H1 (cell line): ENCODE results near the gene RRP1B. TPM values are rescaled to one million over a fixed set of nuclear protein-coding genes. Genes with fewer than 3 reads are reported as not detected.

Experiments used
- CTCF ChIA-PET: fragments of 300-600 bp; sonication (Branson Sonifier 250); formaldehyde crosslinking; loops from one replicate; lab custom pipeline; 2021; ENCODE audit not compliant: partially characterized antibody; lab: Charles Lee
- POLR2A ChIA-PET: fragments of 300-600 bp; sonication (Branson Sonifier 250); formaldehyde crosslinking; loops from one replicate; lab custom pipeline; 2021; ENCODE audit warnings: inconsistent platforms; ENCODE audit not compliant: partially characterized antibody; lab: Charles Lee
- DNase-seq, 2 experiments: peaks; one replicate each; pipeline versions ENCODE4 v3.0.0 to v3.0.0-alpha.2; 2010 to 2022; ENCODE audit warnings: low spot score in 2 of 2, low read depth in 1 of 2, mixed read lengths in 1 of 2
- FAIRE-seq: peaks from 2 replicates; lab custom pipeline; 2011; peaks lifted over from hg19 to GRCh38; lab: Jason Lieb, UNC
- H2AFZ ChIP-seq: 2 replicates; pipeline ENCODE4 v1.8.1; 2012; ENCODE audit warnings: low read length, inconsistent platforms
- H2AK5ac ChIP-seq: 2 replicates; pipeline ENCODE4 v1.6.1; 2013; ENCODE audit warnings: low read depth, low read length
- H2BK120ac ChIP-seq: replicated peaks from 2 replicates; pipeline ENCODE3; 2013; ENCODE audit warnings: low read depth, low read length, inconsistent platforms
- H2BK12ac ChIP-seq: 2 replicates; pipeline ENCODE4 v1.6.1; 2013; ENCODE audit warnings: low read depth, low read length
- H2BK15ac ChIP-seq: 2 replicates; pipeline ENCODE4 v1.6.1; 2013; ENCODE audit warnings: low read length
- H2BK20ac ChIP-seq: 2 replicates; pipeline ENCODE4 v1.6.1; 2013; ENCODE audit warnings: low read length
- H2BK5ac ChIP-seq: 2 replicates; pipeline ENCODE4 v1.6.1; 2013; ENCODE audit warnings: low read depth, low read length
- H3K14ac ChIP-seq: 2 replicates; pipeline ENCODE4 v1.6.1; 2013; ENCODE audit warnings: inconsistent platforms; ENCODE audit not compliant: insufficient read length
- H3K18ac ChIP-seq: 2 replicates; pipeline ENCODE4 v1.6.1; 2013; ENCODE audit warnings: low read length; ENCODE audit errors: extremely low read depth
- H3K23ac ChIP-seq: 2 replicates; pipeline ENCODE4 v1.6.1; 2013; ENCODE audit warnings: inconsistent platforms; ENCODE audit not compliant: insufficient read length
- H3K23me2 ChIP-seq: 2 replicates; pipeline ENCODE4 v1.6.1; 2013; ENCODE audit warnings: low read depth, low read length
- H3K27ac ChIP-seq: 2 replicates; pipeline ENCODE4 v1.6.1; 2011; ENCODE audit warnings: low read depth, low read length, inconsistent platforms
- H3K27me3 ChIP-seq, 4 experiments: replicated peaks in 1 of 4; 1 replicate in 1 of 4; 2 replicates in 3 of 4; pipeline versions ENCODE4 v1.6.1 to v1.8.1; 2011 to 2013; ENCODE audit warnings: low read length in 3 of 4, mild to moderate bottlenecking in 3 of 4, inconsistent platforms in 2 of 4, mixed read lengths in 2 of 4, moderate library complexity in 1 of 4; ENCODE audit not compliant: control insufficient read depth in 3 of 4, insufficient read depth in 3 of 4; ENCODE audit errors: extremely low read depth in 1 of 4
- H3K36me3 ChIP-seq, 4 experiments: 2 replicates each; pipeline versions ENCODE4 v1.6.1 to v1.8.1; 2011 to 2013; ENCODE audit warnings: mild to moderate bottlenecking in 4 of 4, low read length in 3 of 4, moderate library complexity in 2 of 4, control low read depth in 1 of 4, inconsistent platforms in 1 of 4; ENCODE audit not compliant: insufficient read depth in 4 of 4, control insufficient read depth in 2 of 4
- H3K4ac ChIP-seq: replicated peaks from 2 replicates; pipeline ENCODE3; 2013; ENCODE audit warnings: low read length, low read depth, mixed read lengths, inconsistent platforms; ENCODE audit not compliant: insufficient read length
- H3K4me1 ChIP-seq, 4 experiments: replicated peaks in 1 of 4; 1 replicate in 1 of 4; 2 replicates in 3 of 4; pipeline versions ENCODE4 v1.6.1 to v1.8.1; 2011 to 2013; ENCODE audit warnings: low read length in 3 of 4, inconsistent platforms in 2 of 4, mixed read lengths in 1 of 4; ENCODE audit not compliant: insufficient read depth in 4 of 4, control insufficient read depth in 3 of 4
- H3K4me2 ChIP-seq, 2 experiments: 2 replicates each; pipeline versions ENCODE4 v1.6.1 to v1.8.1; 2011 to 2013; ENCODE audit warnings: low read depth in 2 of 2, low read length in 2 of 2, control low read depth in 1 of 2, inconsistent platforms in 1 of 2, mild to moderate bottlenecking in 1 of 2; ENCODE audit not compliant: insufficient read depth in 1 of 2
- H3K4me3 ChIP-seq, 4 experiments: fragments of 200-600, 300-600 bp in 1 of 4; sonication (generic), shearing (Covaris generic), sonication (Bioruptor Twin) in 1 of 4; 2 replicates each; pipeline versions ENCODE4 v1.5.1 to v1.8.1; 2011 to 2016; ENCODE audit warnings: low read length in 4 of 4, low read depth in 3 of 4, control low read depth in 2 of 4, inconsistent platforms in 2 of 4, mild to moderate bottlenecking in 2 of 4, mixed read lengths in 1 of 4, moderate library complexity in 1 of 4; ENCODE audit not compliant: insufficient read depth in 2 of 4; ENCODE audit errors: extremely low read depth in 1 of 4
- H3K56ac ChIP-seq: replicated peaks from 2 replicates; pipeline ENCODE3; 2013; ENCODE audit warnings: low read depth, mild to moderate bottlenecking, mixed read lengths, low read length, inconsistent platforms; ENCODE audit not compliant: insufficient read length
- H3K79me1 ChIP-seq: 2 replicates; pipeline ENCODE4 v1.6.1; 2013; ENCODE audit warnings: low read depth, low read length, control low read depth
- H3K79me2 ChIP-seq, 2 experiments: 2 replicates each; pipeline versions ENCODE4 v1.6.1 to v1.8.1; 2012 to 2013; ENCODE audit warnings: low read length in 2 of 2, mild to moderate bottlenecking in 2 of 2, inconsistent platforms in 1 of 2; ENCODE audit not compliant: insufficient read depth in 2 of 2, control insufficient read depth in 1 of 2
- H3K9ac ChIP-seq, 4 experiments: replicated peaks in 1 of 4; 1 replicate in 1 of 4; 2 replicates in 3 of 4; pipeline versions ENCODE4 v1.6.1 to v1.8.1; 2011 to 2013; ENCODE audit warnings: low read depth in 3 of 4, low read length in 3 of 4, control low read depth in 2 of 4, mild to moderate bottlenecking in 2 of 4, moderate library complexity in 2 of 4, inconsistent platforms in 1 of 4; ENCODE audit errors: extremely low read depth in 1 of 4
- H3K9me3 ChIP-seq, 2 experiments: 2 replicates each; pipeline versions ENCODE4 v1.6.1 to v1.8.1; 2012 to 2013; ENCODE audit warnings: mild to moderate bottlenecking in 2 of 2, moderate library complexity in 2 of 2, control low read depth in 1 of 2, inconsistent platforms in 1 of 2, low read depth in 1 of 2, low read length in 1 of 2, mixed read lengths in 1 of 2; ENCODE audit not compliant: insufficient read depth in 2 of 2
- H4K20me1 ChIP-seq, 2 experiments: replicated peaks in 1 of 2; 2 replicates each; pipeline versions ENCODE3 to v1.8.1; 2011 to 2013; ENCODE audit warnings: inconsistent platforms in 2 of 2, low read length in 2 of 2, mild to moderate bottlenecking in 1 of 2; ENCODE audit not compliant: insufficient read depth in 2 of 2, control insufficient read depth in 1 of 2
- H4K5ac ChIP-seq: 2 replicates; pipeline ENCODE4 v1.6.1; 2013; ENCODE audit warnings: low read length, low read depth, mixed read lengths, inconsistent platforms; ENCODE audit not compliant: insufficient read length
- H4K8ac ChIP-seq: 2 replicates; pipeline ENCODE4 v1.8.0; 2013; ENCODE audit warnings: mild to moderate bottlenecking, moderate library complexity, low read length, inconsistent platforms; ENCODE audit not compliant: insufficient read depth; ENCODE audit errors: extremely low read depth
- H4K91ac ChIP-seq: replicated peaks from 2 replicates; pipeline ENCODE3; 2013; ENCODE audit warnings: low read length, mixed read lengths, inconsistent platforms; ENCODE audit not compliant: insufficient read length
- ATF2 ChIP-seq: IDR thresholded peaks from 2 replicates; pipeline ENCODE4 v1.6.1; 2012; ENCODE audit warnings: low read length, inconsistent platforms
- CHD1 ChIP-seq: IDR thresholded peaks from 2 replicates; pipeline ENCODE4 v1.6.1; 2012; ENCODE audit warnings: low read depth, low read length, improper control_type of control experiment
- EGR1 ChIP-seq: IDR thresholded peaks from 2 replicates; pipeline ENCODE4 v1.6.1; 2011; ENCODE audit warnings: low read depth, low read length, borderline replicate concordance
- GABPA ChIP-seq: IDR thresholded peaks from 2 replicates; pipeline ENCODE4 v1.6.1; 2011; ENCODE audit warnings: mild to moderate bottlenecking, low read length, moderate library complexity, borderline replicate concordance; ENCODE audit not compliant: insufficient read depth
- KDM4A ChIP-seq: IDR thresholded peaks from one replicate; pipeline ENCODE4 v1.7.1; 2012; ENCODE audit warnings: low read depth, mild to moderate bottlenecking, moderate library complexity, low read length, inconsistent platforms; ENCODE audit not compliant: severe bottlenecking
- MAFK ChIP-seq: IDR thresholded peaks from 2 replicates; pipeline ENCODE4 v1.6.1; 2012; ENCODE audit warnings: low read depth, mild to moderate bottlenecking, improper control_type of control experiment, low read length
- SIRT6 ChIP-seq: IDR thresholded peaks from one replicate; pipeline ENCODE4 v1.7.1; 2012; ENCODE audit warnings: low read length, inconsistent platforms
- SUZ12 ChIP-seq: fragments of 200-600 bp; sonication (generic); IDR thresholded peaks from 2 replicates; pipeline ENCODE4 v1.6.1; 2012; ENCODE audit warnings: mild to moderate bottlenecking, inconsistent platforms, low read length, moderate library complexity, mixed read lengths
- TAF7 ChIP-seq: optimal IDR thresholded peaks from 2 replicates; pipeline ENCODE3; 2011; ENCODE audit warnings: low read depth, mild to moderate bottlenecking, inconsistent platforms, low read length, moderate library complexity, borderline replicate concordance
- USF2 ChIP-seq: IDR thresholded peaks from 2 replicates; pipeline ENCODE4 v1.6.1; 2011; ENCODE audit warnings: low read length, improper control_type of control experiment
- WGBS, 2 experiments: shearing (Covaris generic) in 1 of 2; methylation state at CpG; one replicate each; pipeline versions ENCODE4 v1.1.6 to v1.1.7; 2013 to 2015; ENCODE audit warnings: low lambda C conversion rate in 2 of 2, mixed read lengths in 2 of 2, inconsistent platforms in 1 of 2, low coverage in 1 of 2, missing lambda C conversion rate in 1 of 2; ENCODE audit not compliant: insufficient replicate concordance in 2 of 2, insufficient coverage in 1 of 2, insufficient read length in 1 of 2; ENCODE audit errors: extremely low coverage in 1 of 2, missing lambda C conversion rate in 1 of 2; 5-methylcytosine and 5-hydroxymethylcytosine counted together
- polyA plus RNA-seq, 7 experiments: library from polyadenylated mRNA; depleted of rRNA in 3 of 7; stranded (reverse) in 5 of 7; unstranded in 2 of 7; fragments of >200 nt in 5 of 7; fragments of 200-250 nt in 2 of 7; gene quantifications; 1 replicate in 5 of 7; 2 replicates in 1 of 7; 4 replicates in 1 of 7; pipeline versions ENCODE4 v1.2.1 to v1.2.3, GENCODE V29; 2011 to 2013; ENCODE audit warnings: missing spikeins in 2 of 7, mixed read lengths in 2 of 7
- total RNA-seq: library from RNA; stranded (reverse); fragmentation: NEBNext Ultra II Directional; extraction: Animal tissue kit (Norgen Biotek cat#: 25700); gene quantifications from 2 replicates; pipeline ENCODE4 v1.2.1, GENCODE V29; 2021

Gene RRP1B
- total and polyA plus RNA-seq, 2 of the 8 experiments (the other 6 are each of a cell fraction or from before 2014, with no cell fraction given): 25.8 to 97.3 TPM

DNA sequence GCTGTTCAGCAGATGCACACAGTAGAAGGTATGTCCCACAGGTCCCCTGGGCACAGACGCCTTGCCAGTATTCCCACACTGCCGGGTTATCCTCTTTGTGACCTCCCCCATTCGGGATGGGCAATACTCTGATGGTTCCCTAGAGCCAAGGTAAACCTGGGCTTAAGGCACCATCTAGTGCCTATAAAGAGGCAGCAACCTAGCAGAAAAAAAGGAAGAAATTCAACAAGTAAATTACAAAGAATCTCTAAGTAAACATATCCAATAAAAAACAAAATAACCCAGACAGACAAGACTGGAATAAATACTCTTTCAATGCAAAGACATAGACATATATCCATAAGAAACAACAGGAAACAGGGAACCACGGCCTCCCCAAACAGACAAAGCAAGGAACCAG, 39.5 kb upstream of the RRP1B start:
- no peak overlapping the region for H2BK120ac ChIP-seq
- WGBS, 2 experiments: 87% methylated on average over 4 of the region's 4 CpGs; no CpG with 5 or more reads in 1 of the 2 experiments
- no peak overlapping the region for H3K27ac ChIP-seq
- DNase-seq: no peak
- no peaks in the 10 kb centered on the region for H3K4me1 ChIP-seq
- H2BK5ac ChIP-seq: no peak overlapping the region
- H3K4me3 ChIP-seq: no peak overlapping the region
- H3K23ac ChIP-seq: no peak overlapping the region
- ChIA-PET POLR2A (no interaction called here), CTCF (interaction anchor here (0.9 to 1.3 kb wide), 4 partner anchors 9 to 262 kb away, joined by 3 to 6 read pairs (median 4); no protein-coding TSS in a partner anchor)
- no peak overlapping the region for H4K5ac ChIP-seq
- H3K36me3 ChIP-seq: no peaks in the 10 kb centered on the region
- no peak overlapping the region for H3K56ac ChIP-seq
- no peak overlapping the region for H4K8ac ChIP-seq
- no peaks in the 10 kb centered on the region for H3K79me2 ChIP-seq
- no peak overlapping the region for H3K4me2 ChIP-seq
- H3K23me2 ChIP-seq: no peaks in the 10 kb centered on the region; the same call in 1 of the 2 replicates
- FAIRE-seq: no peak
- no peak overlapping the region for H3K9ac ChIP-seq
- no peak overlapping the region for H2AK5ac ChIP-seq
- H2BK12ac ChIP-seq: no peak overlapping the region
- no peaks in the 10 kb centered on the region for H3K79me1 ChIP-seq
- H3K14ac ChIP-seq: no peak overlapping the region
- no peak overlapping the region for H2BK15ac ChIP-seq
- H2BK20ac ChIP-seq: no peak overlapping the region
- H4K91ac ChIP-seq: no peak overlapping the region
- no peak overlapping the region for H2AFZ ChIP-seq
- H4K20me1 ChIP-seq: no peaks in the 10 kb centered on the region
- no peak overlapping the region for H3K4ac ChIP-seq
- no peaks in the 10 kb centered on the region for H3K27me3 ChIP-seq
- peaks cover 0 to 3% of the 10 kb centered on the region in 2 experiments; a peak in 3 of 4 replicates for H3K9me3 ChIP-seq
- no peak overlapping the region for H3K18ac ChIP-seq
- TF ChIP-seq GABPA (no peak), ATF2 (no peak), EGR1 (no peak), USF2 (no peak), CHD1 (no peak), SUZ12 (no peak), KDM4A (no peak), SIRT6 (no peak), TAF7 (no peak), MAFK (no peak)
